Omental fat pad (tissue), 4 donors: ENCODE data around the gene GPX2. TPM values are rescaled to one million over a fixed set of nuclear protein-coding genes. Genes with fewer than 3 reads are reported as not detected.

Source experiments
- ATAC-seq: fragments of 150-250 bp; one replicate; pipeline ENCODE4 v1.9.1; 2016; ENCODE audit warnings: mild to moderate bottlenecking, moderate library complexity; ENCODE audit not compliant: low FRiP score
- DNase-seq: peaks from one replicate; pipeline ENCODE4 v3.0.0-alpha.2; 2019; ENCODE audit warnings: low spot score
- total RNA-seq, 4 donors: library from RNA; depleted of rRNA; stranded (reverse); fragments of >200 nt; gene quantifications; one replicate each; pipeline ENCODE4 v1.1.0, GENCODE V29; 2016
- TF ChIP-seq, protein P1 (sequence below), 3 donors: fragments of 450-650 bp; IDR thresholded peaks; one replicate each; pipeline ENCODE4 v1.5.1; 2016 to 2017; ENCODE audit warnings: antibody characterized with exemption in 3 of 3, mild to moderate bottlenecking in 3 of 3, moderate library complexity in 2 of 3

The GPX2 gene
- total RNA-seq, 4 donors from 2014 or later: not detected

DNA sequence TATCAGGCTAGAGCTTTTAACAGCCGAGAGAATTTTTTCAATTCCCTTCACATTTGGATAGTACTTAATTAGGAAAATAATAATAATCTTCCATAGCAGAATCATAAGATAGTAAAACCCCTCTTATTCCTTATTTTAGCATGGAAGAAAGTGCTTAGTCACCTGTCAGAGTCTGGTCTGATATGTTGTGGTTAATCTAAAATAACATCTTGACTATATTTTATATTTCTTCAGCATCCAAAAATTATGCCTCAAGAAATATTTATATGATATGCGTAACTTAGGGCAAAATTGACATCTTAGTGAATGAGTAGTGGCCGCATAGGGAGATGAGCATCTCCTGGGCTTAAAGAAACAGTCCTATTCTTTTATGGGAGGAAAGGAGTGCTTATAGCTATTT is 15.5 kb downstream of the GPX2 start:
- TF ChIP-seq, protein P1, sequence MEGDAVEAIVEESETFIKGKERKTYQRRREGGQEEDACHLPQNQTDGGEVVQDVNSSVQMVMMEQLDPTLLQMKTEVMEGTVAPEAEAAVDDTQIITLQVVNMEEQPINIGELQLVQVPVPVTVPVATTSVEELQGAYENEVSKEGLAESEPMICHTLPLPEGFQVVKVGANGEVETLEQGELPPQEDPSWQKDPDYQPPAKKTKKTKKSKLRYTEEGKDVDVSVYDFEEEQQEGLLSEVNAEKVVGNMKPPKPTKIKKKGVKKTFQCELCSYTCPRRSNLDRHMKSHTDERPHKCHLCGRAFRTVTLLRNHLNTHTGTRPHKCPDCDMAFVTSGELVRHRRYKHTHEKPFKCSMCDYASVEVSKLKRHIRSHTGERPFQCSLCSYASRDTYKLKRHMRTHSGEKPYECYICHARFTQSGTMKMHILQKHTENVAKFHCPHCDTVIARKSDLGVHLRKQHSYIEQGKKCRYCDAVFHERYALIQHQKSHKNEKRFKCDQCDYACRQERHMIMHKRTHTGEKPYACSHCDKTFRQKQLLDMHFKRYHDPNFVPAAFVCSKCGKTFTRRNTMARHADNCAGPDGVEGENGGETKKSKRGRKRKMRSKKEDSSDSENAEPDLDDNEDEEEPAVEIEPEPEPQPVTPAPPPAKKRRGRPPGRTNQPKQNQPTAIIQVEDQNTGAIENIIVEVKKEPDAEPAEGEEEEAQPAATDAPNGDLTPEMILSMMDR (IDR thresholded peaks at IDR 0.05): no peak
- no peak for DNase-seq
- ATAC-seq: no peak

DNA sequence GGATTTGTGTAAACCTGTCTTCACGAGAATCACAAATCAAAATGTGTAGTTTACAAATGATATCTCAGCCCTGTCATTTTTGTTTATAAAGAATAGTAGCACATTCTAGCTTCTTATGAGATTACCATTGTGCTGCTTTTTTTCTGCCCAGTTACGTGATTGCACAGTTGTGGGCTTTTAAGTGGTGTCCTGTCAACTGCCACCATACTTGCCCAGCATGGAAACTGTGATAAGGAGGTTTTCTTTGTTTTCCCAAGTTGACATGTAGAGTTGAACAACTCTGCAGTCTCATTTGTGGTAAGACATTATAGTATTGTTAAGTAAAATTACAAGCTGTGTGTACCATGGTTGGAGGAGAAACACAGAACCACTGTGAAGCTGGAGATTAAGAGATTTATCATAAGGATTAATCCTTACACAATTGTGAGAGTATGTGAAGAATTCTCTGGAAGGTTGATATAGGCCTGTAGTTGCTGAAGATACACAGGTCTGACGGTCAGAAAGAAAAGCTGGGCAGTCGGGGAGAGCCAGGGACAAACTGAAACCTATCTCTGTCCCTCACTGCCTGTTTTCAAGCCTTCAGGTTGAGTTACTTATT is 16.0 kb downstream of the GPX2 start:
- DNase-seq: no peak
- ATAC-seq: no peak
- TF ChIP-seq, protein P1 (IDR thresholded peaks at IDR 0.05): no peak

DNA sequence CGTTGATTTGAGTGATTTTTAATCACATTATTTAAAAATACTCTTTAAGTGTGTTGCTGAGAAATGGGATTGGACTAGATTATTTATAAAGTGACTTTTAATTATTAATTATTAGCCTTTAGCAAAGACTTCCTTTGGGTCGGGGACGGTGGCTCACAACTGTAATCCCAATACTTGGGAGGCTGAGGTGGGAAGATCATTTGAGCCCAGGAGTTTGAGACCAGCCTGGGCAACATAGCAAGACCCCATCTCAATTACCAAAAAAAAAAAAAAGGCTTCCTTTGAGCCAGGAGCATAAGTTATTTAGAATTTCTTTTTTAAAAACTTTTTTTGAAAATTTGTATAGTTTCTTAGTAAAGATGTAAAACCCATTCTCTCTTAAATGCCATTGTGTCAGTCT is 19.5 kb downstream of the GPX2 start:
- ATAC-seq: no peak
- TF ChIP-seq, protein P1 (IDR thresholded peaks at IDR 0.05): no peak
- DNase-seq: no peak

DNA sequence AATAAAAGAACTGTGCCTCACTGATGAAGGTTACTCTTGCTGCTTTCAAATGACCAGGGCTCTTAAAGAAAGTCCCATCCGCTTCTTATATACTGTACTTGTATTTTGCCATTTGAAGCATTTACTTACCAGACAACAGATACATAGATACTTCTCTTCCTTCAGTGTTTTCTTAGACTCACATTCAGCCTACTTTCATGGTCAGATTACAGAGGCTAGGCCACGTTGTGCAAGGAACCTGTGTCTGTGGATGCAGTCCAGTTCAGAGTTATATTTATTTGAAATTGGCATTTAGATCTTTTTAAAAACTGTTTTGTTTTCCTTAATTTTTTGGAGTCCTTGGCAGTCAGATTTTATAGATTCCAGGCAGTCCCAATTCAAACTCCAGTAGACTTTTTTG is 22.1 kb downstream of the GPX2 start:
- DNase-seq: no peak
- TF ChIP-seq, protein P1 (IDR thresholded peaks at IDR 0.05): no peak
- ATAC-seq: no peak

DNA sequence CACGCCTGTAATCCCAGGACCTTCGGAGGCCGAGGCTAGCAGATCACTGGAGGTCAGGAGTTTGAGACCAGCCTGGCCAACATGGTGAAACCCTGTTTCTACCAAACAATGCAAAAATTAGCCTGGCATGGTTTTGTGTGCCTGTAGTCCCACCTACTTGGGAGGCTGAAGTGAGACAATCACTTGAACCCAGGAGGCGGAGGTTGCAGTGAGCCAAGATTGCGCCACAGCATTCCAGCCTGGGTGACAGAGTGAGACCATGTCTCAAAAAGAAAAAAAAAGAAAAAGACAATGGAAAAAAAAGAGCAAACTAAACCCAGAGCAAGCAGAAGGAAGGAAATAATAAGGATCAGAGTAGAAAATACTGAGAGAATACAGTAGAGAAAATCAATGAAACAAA is 22.9 kb downstream of the GPX2 start:
- DNase-seq: no peak
- ATAC-seq: no peak

DNA sequence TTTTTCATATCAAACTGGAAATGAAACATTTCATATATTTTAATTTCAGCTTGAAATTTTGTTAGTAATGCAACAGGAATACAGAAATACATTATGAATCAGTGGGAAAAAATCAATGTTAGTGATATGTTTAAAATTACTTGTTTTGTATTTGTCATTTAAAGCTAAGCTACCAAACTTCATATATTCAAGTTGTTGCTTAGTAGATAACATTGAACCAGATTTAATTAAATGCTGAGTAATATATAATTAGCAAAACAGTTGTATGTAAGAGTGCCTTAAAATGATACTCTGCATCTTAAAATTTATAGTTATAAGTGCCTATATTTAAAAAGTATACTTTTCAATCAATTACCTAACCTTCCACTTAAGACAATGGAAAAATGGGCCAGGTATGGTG is 23.3 kb downstream of the GPX2 start:
- TF ChIP-seq, protein P1 (IDR thresholded peaks at IDR 0.05): no peak
- ATAC-seq: no peak
- DNase-seq: no peak

More for the DNA sequence above, 22.9 kb downstream of the GPX2 start:
- TF ChIP-seq, protein P1 (IDR thresholded peaks at IDR 0.05): no peak

DNA sequence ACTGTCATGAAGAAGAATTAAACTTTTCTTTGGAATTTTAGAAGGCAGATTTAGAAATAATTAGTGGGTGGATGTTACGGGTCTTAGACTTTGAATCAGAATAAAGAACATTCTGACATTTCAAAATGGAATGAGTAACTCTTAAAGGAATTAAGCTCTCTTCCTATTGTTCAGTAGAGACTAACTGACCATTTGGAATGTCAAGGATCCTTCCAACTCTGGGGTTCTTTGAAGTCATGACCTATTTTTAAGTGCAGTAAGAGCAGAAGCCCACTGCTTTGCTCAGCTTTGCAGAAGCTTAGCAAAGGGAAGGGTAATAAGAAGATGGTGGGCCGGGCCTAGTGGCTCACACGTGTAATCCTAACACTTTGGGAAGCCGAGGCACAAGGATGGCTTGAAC is 24.3 kb downstream of the GPX2 start:
- DNase-seq (no peak), ATAC-seq (no peak)
- TF ChIP-seq, protein P1 (IDR thresholded peaks at IDR 0.05): no peak
